ENCODE results near the gene ZC3HAV1.

- TF ChIP-seq CTCF (IDR thresholded peaks at IDR 0.05), result no peak
- TF ChIP-seq POLR2A (IDR thresholded peaks at IDR 0.05), result no peak
Observed at GRCh38 chr7:139044813-139045794, 64.4 kb downstream of the ZC3HAV1 start.

Data from thyroid gland (tissue), 4 donors.